Osteoblast (primary cell): ENCODE data around the gene ORMDL3. TPM values are rescaled to one million over a fixed set of nuclear protein-coding genes. Genes with fewer than 3 reads are reported as not detected.

Experiments
- DNase-seq: peaks from one replicate; pipeline ENCODE4 v3.0.0; 2011; ENCODE audit warnings: low spot score, mixed read lengths; ENCODE audit not compliant: insufficient read length; ENCODE audit errors: missing footprints
- H2AFZ ChIP-seq: 2 replicates; pipeline ENCODE4 v1.6.0; 2011; ENCODE audit warnings: mild to moderate bottlenecking, low read length
- H3K27ac ChIP-seq: 2 replicates; pipeline ENCODE4 v1.5.1; 2011; ENCODE audit warnings: mild to moderate bottlenecking, low read depth, low read length, moderate library complexity
- H3K27me3 ChIP-seq: 2 replicates; pipeline ENCODE4 v1.6.0; 2012; ENCODE audit warnings: mild to moderate bottlenecking, control low read depth, inconsistent platforms, low read length, moderate library complexity; ENCODE audit not compliant: insufficient read depth
- H3K36me3 ChIP-seq: 2 replicates; pipeline ENCODE4 v1.5.1; 2011; ENCODE audit warnings: mild to moderate bottlenecking, low read length, control low read depth, moderate library complexity; ENCODE audit not compliant: insufficient read depth
- H3K4me1 ChIP-seq: 2 replicates; pipeline ENCODE4 v1.5.1; 2011; ENCODE audit warnings: mild to moderate bottlenecking, low read length, control low read depth, moderate library complexity; ENCODE audit not compliant: insufficient read depth
- H3K4me2 ChIP-seq: 2 replicates; pipeline ENCODE4 v1.6.0; 2011; ENCODE audit warnings: mild to moderate bottlenecking, low read length; ENCODE audit not compliant: insufficient read depth
- H3K4me3 ChIP-seq: fragments of 200-600 bp; sonication (generic); 3 replicates; pipeline ENCODE4 v1.5.1; 2012; ENCODE audit warnings: mild to moderate bottlenecking, low read length, inconsistent platforms; ENCODE audit not compliant: insufficient read depth
- H3K79me2 ChIP-seq: 2 replicates; pipeline ENCODE4 v1.6.0; 2012; ENCODE audit warnings: mild to moderate bottlenecking, low read length, control low read depth, inconsistent platforms; ENCODE audit not compliant: insufficient read depth
- H3K9me3 ChIP-seq: 2 replicates; pipeline ENCODE4 v1.5.1; 2011; ENCODE audit warnings: low read depth, low read length, control low read depth
- H4K20me1 ChIP-seq: 2 replicates; pipeline ENCODE4 v1.6.0; 2012; ENCODE audit warnings: mild to moderate bottlenecking, low read length, control low read depth; ENCODE audit not compliant: insufficient read depth
- total RNA-seq: library from RNA; depleted of rRNA; stranded (reverse); fragments of >200 nt; gene quantifications from 2 replicates; pipeline ENCODE4 v1.2.3, GENCODE V29; 2012
- TF ChIP-seq, protein P1 (sequence below): IDR thresholded peaks from 2 replicates; pipeline ENCODE4 v1.5.1; 2011; ENCODE audit warnings: mild to moderate bottlenecking, low read depth, low read length, moderate library complexity; ENCODE audit errors: extremely low read depth

ORMDL3 gene
- total RNA-seq, 1 donor, result 39.8 TPM

DNA sequence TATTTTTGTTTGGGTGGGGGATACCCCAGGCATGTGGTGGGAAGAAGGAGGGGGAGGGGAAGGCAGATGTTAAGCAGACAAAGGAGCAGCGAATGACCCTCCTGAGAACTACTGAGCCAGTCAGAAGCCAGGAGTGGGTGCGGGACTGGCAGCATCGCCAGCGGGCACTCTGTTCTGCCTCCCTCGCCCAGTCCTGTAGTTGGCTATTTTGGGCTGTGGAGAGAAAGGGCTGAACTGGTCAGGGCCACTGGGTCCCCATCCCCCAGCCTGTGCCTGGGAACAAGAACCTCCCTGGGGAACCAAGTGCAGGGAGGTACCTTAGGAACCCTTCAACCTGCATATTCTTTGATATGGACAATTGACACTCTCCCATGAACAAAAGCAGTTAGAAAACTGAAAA is 6.5 kb upstream of the ORMDL3 start:
- Histone ChIP-seq H2AFZ (no peak overlapping the region), H3K36me3 (no peaks in the 10 kb centered on the region), H4K20me1 (peaks cover 4% of the 10 kb centered on the region), H3K27me3 (no peaks in the 10 kb centered on the region), H3K9me3 (no peaks in the 10 kb centered on the region), H3K79me2 (no peaks in the 10 kb centered on the region), H3K27ac (no peak overlapping the region), H3K4me3 (no peak overlapping the region), H3K4me1 (peaks cover 18% of the 10 kb centered on the region), H3K4me2 (no peak overlapping the region)
- DNase-seq, result no peak
- TF ChIP-seq, protein P1, sequence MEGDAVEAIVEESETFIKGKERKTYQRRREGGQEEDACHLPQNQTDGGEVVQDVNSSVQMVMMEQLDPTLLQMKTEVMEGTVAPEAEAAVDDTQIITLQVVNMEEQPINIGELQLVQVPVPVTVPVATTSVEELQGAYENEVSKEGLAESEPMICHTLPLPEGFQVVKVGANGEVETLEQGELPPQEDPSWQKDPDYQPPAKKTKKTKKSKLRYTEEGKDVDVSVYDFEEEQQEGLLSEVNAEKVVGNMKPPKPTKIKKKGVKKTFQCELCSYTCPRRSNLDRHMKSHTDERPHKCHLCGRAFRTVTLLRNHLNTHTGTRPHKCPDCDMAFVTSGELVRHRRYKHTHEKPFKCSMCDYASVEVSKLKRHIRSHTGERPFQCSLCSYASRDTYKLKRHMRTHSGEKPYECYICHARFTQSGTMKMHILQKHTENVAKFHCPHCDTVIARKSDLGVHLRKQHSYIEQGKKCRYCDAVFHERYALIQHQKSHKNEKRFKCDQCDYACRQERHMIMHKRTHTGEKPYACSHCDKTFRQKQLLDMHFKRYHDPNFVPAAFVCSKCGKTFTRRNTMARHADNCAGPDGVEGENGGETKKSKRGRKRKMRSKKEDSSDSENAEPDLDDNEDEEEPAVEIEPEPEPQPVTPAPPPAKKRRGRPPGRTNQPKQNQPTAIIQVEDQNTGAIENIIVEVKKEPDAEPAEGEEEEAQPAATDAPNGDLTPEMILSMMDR, result no peak

DNA sequence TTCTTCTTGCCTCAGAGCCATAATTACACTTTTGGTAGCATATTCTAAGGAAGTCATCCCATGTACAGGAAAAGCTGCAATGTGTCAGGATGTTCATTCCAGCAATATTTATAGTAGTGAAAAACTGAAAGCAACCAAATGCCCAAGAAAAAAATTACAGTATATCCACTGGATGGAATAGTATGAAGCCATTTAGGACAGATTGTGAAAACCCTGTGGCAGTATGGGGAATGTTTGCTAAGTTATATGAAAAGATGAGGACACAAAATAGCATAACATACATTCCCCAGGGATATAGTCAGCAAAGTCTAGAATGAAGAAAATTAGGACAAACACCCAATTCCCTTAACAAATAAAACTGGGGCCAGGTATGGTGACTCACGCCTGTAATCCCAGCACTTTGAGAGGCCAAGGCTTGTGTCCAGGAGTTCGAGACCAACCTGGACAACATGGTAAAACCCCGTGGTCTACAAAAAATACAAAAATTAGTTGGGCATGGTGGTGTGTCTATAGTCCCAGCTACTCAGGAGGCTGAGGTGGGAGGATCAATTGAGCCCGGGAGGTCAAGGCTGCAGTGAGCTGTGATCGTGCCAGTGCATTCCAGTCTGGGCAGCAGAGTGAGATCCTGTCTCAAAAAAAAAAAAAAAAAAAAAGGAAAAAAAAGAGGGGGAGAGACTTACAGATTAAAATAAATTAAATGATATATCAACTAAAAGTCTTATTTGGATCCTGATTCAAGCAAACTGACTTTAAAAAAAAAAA is 2.4 kb upstream of the ORMDL3 start:
- Histone ChIP-seq H2AFZ (no peak overlapping the region), H3K36me3 (no peaks in the 10 kb centered on the region), H3K9me3 (no peaks in the 10 kb centered on the region), H3K79me2 (peaks cover 21% of the 10 kb centered on the region), H3K27me3 (no peaks in the 10 kb centered on the region), H3K4me1 (peaks cover 42% of the 10 kb centered on the region), H3K4me3 (peak overlapping the region; percentile 2), H3K27ac (peak overlapping the region; percentile 97), H4K20me1 (peaks cover 24% of the 10 kb centered on the region), H3K4me2 (peak overlapping the region; percentile 94)
- no peak for DNase-seq
- TF ChIP-seq, protein P1, result no peak

- TF ChIP-seq, protein P1, result no peak
- peaks cover 29% of the 10 kb centered on the region for H3K79me2 ChIP-seq
- peak; percentile 96 for DNase-seq
- peaks cover 50% of the 10 kb centered on the region for H3K4me1 ChIP-seq
- no peaks in the 10 kb centered on the region for H3K9me3 ChIP-seq
- peaks cover 32% of the 10 kb centered on the region for H4K20me1 ChIP-seq
- H3K4me2 ChIP-seq, result peak overlapping the region; percentile 94
- no peak overlapping the region for H2AFZ ChIP-seq
- H3K36me3 ChIP-seq, result no peaks in the 10 kb centered on the region
- H3K27me3 ChIP-seq, result no peaks in the 10 kb centered on the region
- peak overlapping the region; percentile 91 for H3K4me3 ChIP-seq
- peak overlapping the region; percentile 97 for H3K27ac ChIP-seq
These were observed 1.7 kb upstream of the ORMDL3 start for GRCh38 chr17:39928858-39929645.
